K562 (cell line): ENCODE data around the gene MARCHF3. TPM values are rescaled to one million over a fixed set of nuclear protein-coding genes. Genes with fewer than 3 reads are reported as not detected.

Source experiments
- CBFA2T3 ChIP-seq: fragments of 450-650 bp; IDR thresholded peaks from 2 replicates; pipeline ENCODE4 v1.6.1; 2017
- EHMT2 ChIP-seq: fragments of 450-650 bp; IDR thresholded peaks from 2 replicates; pipeline ENCODE4 v1.6.1; 2018; ENCODE audit warnings: antibody characterized with exemption
- POLR2AphosphoS5 ChIP-seq: IDR thresholded peaks from 2 replicates; pipeline ENCODE4 v1.6.1; 2011; ENCODE audit warnings: mild to moderate bottlenecking, low read depth, low read length, moderate library complexity; ENCODE audit not compliant: control insufficient read depth, insufficient read depth
- POU5F1 ChIP-seq: fragments of 150-350 bp; IDR thresholded peaks from 2 replicates; pipeline ENCODE4 v1.6.1; 2014; ENCODE audit warnings: borderline replicate concordance, low read length, low read depth, mild to moderate bottlenecking; ENCODE audit not compliant: partially characterized antibody
- RCOR1 ChIP-seq, 2 experiments: IDR thresholded peaks; 2 replicates each; pipeline ENCODE4 v1.6.1; 2012; ENCODE audit warnings: low read depth in 2 of 2, low read length in 2 of 2, borderline replicate concordance in 1 of 2, improper control_type of control experiment in 1 of 2
- TAL1 ChIP-seq: fragments of 450-650 bp; IDR thresholded peaks from 2 replicates; pipeline ENCODE4 v1.6.1; 2016; ENCODE audit warnings: mild to moderate bottlenecking
- TCF7 ChIP-seq: sonication (generic); IDR thresholded peaks from 2 replicates; pipeline ENCODE4 v1.6.1; 2016; ENCODE audit warnings: antibody characterized with exemption, borderline replicate concordance
- ZFPM2 ChIP-seq: fragments of 250-450 bp; sonication (Bioruptor Pico); IDR thresholded peaks from 2 replicates; pipeline ENCODE4 v1.5.1; 2022; ENCODE audit warnings: mild to moderate bottlenecking
- polyA plus RNA-seq, 8 experiments: library from polyadenylated mRNA; depleted of rRNA in 4 of 8; stranded (reverse) in 5 of 8; unstranded in 3 of 8; fragments of >200 nt; fragmentation: Nextera tagmentation in 2 of 8; fragmentation: Illumina TruSeq in 1 of 8; extraction: Ambion mirVana in 2 of 8; extraction: Trizol in 1 of 8; gene quantifications; 2 replicates each; pipeline versions ENCODE4 v1.2.1 to v1.2.3, GENCODE V29; 2011 to 2014; ENCODE audit warnings: inconsistent platforms in 1 of 8, missing spikeins in 1 of 8
- total RNA-seq, 7 experiments: library from RNA; depleted of rRNA in 6 of 7; stranded (reverse); fragments of >200 nt in 6 of 7; fragmentation: Illumina TruSeq in 2 of 7; extraction: Trizol in 2 of 7; gene quantifications; 2 replicates each; pipeline versions ENCODE4 v1.2.1 to v1.2.3, GENCODE V29; 2011 to 2021; ENCODE audit warnings: low replicate concordance in 1 of 7
- TF ChIP-seq, protein P1 (sequence below), 3 experiments: IDR thresholded peaks in 2 of 3; conservative IDR thresholded peaks in 1 of 3; 2 replicates each; pipeline ENCODE4 v1.5.1; 2011 to 2012; ENCODE audit warnings: low read length in 3 of 3, mild to moderate bottlenecking in 3 of 3, control low read depth in 2 of 3, improper control_type of control experiment in 1 of 3, inconsistent platforms in 1 of 3, low read depth in 1 of 3, mixed read lengths in 1 of 3, moderate library complexity in 1 of 3; ENCODE audit not compliant: insufficient read depth in 2 of 3
- TF ChIP-seq, protein P2 (sequence below), 2 experiments: IDR thresholded peaks in 1 of 2; conservative IDR thresholded peaks in 1 of 2; 2 replicates each; pipeline ENCODE4 v1.6.1; 2016; ENCODE audit warnings: low read depth in 2 of 2, mild to moderate bottlenecking in 1 of 2, missing compliant biosample characterization in 1 of 2, missing genetic modification characterization in 1 of 2, moderate library complexity in 1 of 2
- TF ChIP-seq, protein P3 (sequence below): fragments of 450-650 bp; IDR thresholded peaks from 2 replicates; pipeline ENCODE4 v1.6.1; 2017; ENCODE audit warnings: mild to moderate bottlenecking, moderate library complexity
- TF ChIP-seq, protein P4 (sequence below): fragments of 450-650 bp; conservative IDR thresholded peaks from 2 replicates; pipeline ENCODE4 v1.6.1; 2016; ENCODE audit warnings: missing genetic modification characterization, low read depth, mild to moderate bottlenecking, control low read depth, missing compliant biosample characterization

MARCHF3 gene
- total and polyA plus RNA-seq, 9 of the 15 experiments (the other 6 are each of a cell fraction or from before 2014, with no cell fraction given), result 5.6 to 37.4 (median 16.5) TPM

DNA sequence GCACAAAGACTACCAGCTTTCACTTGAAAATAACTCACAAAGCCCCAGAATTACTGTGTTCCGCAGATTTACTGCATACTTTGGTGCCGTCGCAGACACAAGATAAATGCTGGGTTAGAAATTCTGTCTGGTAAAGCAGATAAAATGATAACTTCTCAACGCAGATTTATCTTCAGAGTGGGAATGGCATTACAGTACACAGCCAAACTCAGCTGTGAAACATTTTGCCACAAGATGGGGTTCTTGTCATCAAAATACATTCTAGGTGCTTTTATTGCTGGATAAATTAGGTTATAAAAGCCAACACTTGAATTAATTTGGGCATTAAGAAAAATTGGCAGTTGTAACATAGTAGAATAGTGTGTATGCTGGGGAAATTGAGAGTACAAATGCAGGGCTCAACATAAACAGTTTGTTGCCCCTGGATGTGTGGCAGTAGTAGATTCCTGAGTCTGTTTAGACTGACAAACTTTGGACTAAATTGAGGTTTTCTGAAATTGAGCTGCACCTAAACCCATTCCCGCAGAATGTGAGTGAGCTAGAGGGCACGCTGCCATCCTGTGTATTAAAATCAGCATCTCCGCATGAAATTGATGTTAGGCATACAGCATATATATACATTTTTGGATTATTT is 192.3 kb downstream of the MARCHF3 start (continued):
- TF ChIP-seq, protein P1, sequence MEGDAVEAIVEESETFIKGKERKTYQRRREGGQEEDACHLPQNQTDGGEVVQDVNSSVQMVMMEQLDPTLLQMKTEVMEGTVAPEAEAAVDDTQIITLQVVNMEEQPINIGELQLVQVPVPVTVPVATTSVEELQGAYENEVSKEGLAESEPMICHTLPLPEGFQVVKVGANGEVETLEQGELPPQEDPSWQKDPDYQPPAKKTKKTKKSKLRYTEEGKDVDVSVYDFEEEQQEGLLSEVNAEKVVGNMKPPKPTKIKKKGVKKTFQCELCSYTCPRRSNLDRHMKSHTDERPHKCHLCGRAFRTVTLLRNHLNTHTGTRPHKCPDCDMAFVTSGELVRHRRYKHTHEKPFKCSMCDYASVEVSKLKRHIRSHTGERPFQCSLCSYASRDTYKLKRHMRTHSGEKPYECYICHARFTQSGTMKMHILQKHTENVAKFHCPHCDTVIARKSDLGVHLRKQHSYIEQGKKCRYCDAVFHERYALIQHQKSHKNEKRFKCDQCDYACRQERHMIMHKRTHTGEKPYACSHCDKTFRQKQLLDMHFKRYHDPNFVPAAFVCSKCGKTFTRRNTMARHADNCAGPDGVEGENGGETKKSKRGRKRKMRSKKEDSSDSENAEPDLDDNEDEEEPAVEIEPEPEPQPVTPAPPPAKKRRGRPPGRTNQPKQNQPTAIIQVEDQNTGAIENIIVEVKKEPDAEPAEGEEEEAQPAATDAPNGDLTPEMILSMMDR (IDR thresholded peaks at IDR 0.05 in 2 of 3, conservative IDR thresholded peaks at IDR 0.05 in 1 of 3; ENCODE audit: insufficient read depth in 2 of 3, low read depth in 1 of 3, low read length in 3 of 3), result peak in 2 of 3 experiments; percentile 32 to 47; a peak in 3 of 6 replicates
- TF ChIP-seq POU5F1 (no peak), POLR2AphosphoS5 (0 out of 2 replicates have a peak, but pooled peaks have one; percentile 39), CBFA2T3 (peak; percentile 21; the same call in 1 of the 2 replicates), TCF7 (no peak), TAL1 (0 out of 2 replicates have a peak, but pooled peaks have one; percentile 24), RCOR1 (IDR thresholded peaks at IDR 0.05; ENCODE audit: borderline replicate concordance in 1 of 2, low read depth in 2 of 2, low read length in 2 of 2) (peak in 1 of 2 experiments; percentile 70; a peak in 1 of 4 replicates), EHMT2 (no peak), ZFPM2 (no peak)
- TF ChIP-seq, protein P2, sequence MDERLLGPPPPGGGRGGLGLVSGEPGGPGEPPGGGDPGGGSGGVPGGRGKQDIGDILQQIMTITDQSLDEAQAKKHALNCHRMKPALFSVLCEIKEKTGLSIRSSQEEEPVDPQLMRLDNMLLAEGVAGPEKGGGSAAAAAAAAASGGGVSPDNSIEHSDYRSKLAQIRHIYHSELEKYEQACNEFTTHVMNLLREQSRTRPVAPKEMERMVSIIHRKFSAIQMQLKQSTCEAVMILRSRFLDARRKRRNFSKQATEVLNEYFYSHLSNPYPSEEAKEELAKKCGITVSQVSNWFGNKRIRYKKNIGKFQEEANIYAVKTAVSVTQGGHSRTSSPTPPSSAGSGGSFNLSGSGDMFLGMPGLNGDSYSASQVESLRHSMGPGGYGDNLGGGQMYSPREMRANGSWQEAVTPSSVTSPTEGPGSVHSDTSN (CRISPR knock-in tag; IDR thresholded peaks at IDR 0.05; ENCODE audit: low read depth), result no peak
- TF ChIP-seq, protein P2 (tag; conservative IDR thresholded peaks at IDR 0.05; ENCODE audit: low read depth), result 0 out of 2 replicates have a peak, but pooled peaks have one; percentile 28
- TF ChIP-seq, protein P3, sequence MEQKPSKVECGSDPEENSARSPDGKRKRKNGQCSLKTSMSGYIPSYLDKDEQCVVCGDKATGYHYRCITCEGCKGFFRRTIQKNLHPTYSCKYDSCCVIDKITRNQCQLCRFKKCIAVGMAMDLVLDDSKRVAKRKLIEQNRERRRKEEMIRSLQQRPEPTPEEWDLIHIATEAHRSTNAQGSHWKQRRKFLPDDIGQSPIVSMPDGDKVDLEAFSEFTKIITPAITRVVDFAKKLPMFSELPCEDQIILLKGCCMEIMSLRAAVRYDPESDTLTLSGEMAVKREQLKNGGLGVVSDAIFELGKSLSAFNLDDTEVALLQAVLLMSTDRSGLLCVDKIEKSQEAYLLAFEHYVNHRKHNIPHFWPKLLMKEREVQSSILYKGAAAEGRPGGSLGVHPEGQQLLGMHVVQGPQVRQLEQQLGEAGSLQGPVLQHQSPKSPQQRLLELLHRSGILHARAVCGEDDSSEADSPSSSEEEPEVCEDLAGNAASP, result no peak
- TF ChIP-seq, protein P4, sequence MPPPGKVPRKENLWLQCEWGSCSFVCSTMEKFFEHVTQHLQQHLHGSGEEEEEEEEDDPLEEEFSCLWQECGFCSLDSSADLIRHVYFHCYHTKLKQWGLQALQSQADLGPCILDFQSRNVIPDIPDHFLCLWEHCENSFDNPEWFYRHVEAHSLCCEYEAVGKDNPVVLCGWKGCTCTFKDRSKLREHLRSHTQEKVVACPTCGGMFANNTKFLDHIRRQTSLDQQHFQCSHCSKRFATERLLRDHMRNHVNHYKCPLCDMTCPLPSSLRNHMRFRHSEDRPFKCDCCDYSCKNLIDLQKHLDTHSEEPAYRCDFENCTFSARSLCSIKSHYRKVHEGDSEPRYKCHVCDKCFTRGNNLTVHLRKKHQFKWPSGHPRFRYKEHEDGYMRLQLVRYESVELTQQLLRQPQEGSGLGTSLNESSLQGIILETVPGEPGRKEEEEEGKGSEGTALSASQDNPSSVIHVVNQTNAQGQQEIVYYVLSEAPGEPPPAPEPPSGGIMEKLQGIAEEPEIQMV (tag), result no peak
